Peyer's patch (tissue), 4 donors: ENCODE data around the gene GFAP. TPM values are rescaled to one million over a fixed set of nuclear protein-coding genes. Genes with fewer than 3 reads are reported as not detected.
A peak's percentile ranks its signal among the peaks of the same experiment; 100 is the strongest.

Source experiments
- DNase-seq, 3 donors: peaks; one replicate each; pipeline ENCODE4 v3.0.0-alpha.2; 2017 to 2019
- H3K27ac ChIP-seq, 4 donors: fragments of 200-600 bp; sonication (generic); one replicate each; pipeline ENCODE4 v1.5.1; 2016 to 2019
- H3K27me3 ChIP-seq, 2 donors: fragments of 200-600 bp; sonication (generic); one replicate each; pipeline ENCODE4 v1.5.1; 2019
- H3K36me3 ChIP-seq, 3 donors: fragments of 200-600 bp; sonication (generic); one replicate each; pipeline ENCODE4 v1.5.1; 2016 to 2019
- H3K4me1 ChIP-seq, 4 donors: fragments of 200-600 bp; sonication (generic); one replicate each; pipeline ENCODE4 v1.5.1; 2016 to 2019
- H3K4me3 ChIP-seq, 4 donors: fragments of 200-600 bp; sonication (generic); 1 replicate in 3 of 4; 2 replicates in 1 of 4; pipeline ENCODE4 v1.5.1; 2016 to 2019; ENCODE audit warnings: mild to moderate bottlenecking in 1 of 4
- H3K9me3 ChIP-seq, 4 donors: fragments of 200-600 bp; sonication (generic); one replicate each; pipeline ENCODE4 v1.5.1; 2016 to 2019; ENCODE audit warnings: mild to moderate bottlenecking in 1 of 4
- POLR2A ChIP-seq, 2 donors: fragments of 450-650 bp; IDR thresholded peaks; one replicate each; pipeline ENCODE4 v1.5.1; 2017; ENCODE audit warnings: antibody characterized with exemption in 2 of 2, mild to moderate bottlenecking in 2 of 2, moderate library complexity in 2 of 2
- total RNA-seq, 4 donors: library from RNA; depleted of rRNA; stranded (reverse); fragments of >200 nt; gene quantifications; one replicate each; pipeline ENCODE4 v1.1.0, GENCODE V29; 2016
- TF ChIP-seq, protein P1 (sequence below), 6 experiments: fragments of 450-650 bp in 4 of 6; fragments of 200-600 bp in 2 of 6; sonication (generic) in 1 of 6; IDR thresholded peaks; one replicate each; pipeline ENCODE4 v1.5.1; 2017 to 2019; ENCODE audit warnings: antibody characterized with exemption in 6 of 6, mild to moderate bottlenecking in 3 of 6, moderate library complexity in 1 of 6

The GFAP gene
- total RNA-seq, 4 donors from 2014 or later = not detected

DNA sequence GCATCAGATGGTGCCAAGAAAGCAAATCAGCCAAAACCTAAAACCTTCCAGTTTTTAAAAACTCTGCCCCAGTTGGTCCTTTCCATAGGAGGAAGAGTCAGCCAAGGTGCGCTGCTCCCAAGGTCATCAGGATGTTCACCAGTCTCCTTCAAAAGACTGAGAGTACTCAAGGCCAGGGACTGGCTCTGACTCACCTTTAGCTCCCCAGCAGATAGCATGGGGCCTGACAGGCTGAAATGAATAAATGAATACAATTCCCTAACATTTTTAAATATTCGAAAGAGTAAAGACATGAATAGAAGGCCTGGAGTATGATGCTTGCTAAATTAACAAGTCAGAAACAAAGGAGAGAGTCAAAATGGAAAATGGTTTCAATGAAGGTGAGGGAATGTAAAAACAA is 35.2 kb downstream of the GFAP start:
- H3K9me3 ChIP-seq = no peaks in the 10 kb centered on the region
- no peaks in the 10 kb centered on the region for H3K4me1 ChIP-seq
- no peaks in the 10 kb centered on the region for H3K27me3 ChIP-seq
- TF ChIP-seq POLR2A (IDR thresholded peaks at IDR 0.05) = no peak
- TF ChIP-seq, protein P1, sequence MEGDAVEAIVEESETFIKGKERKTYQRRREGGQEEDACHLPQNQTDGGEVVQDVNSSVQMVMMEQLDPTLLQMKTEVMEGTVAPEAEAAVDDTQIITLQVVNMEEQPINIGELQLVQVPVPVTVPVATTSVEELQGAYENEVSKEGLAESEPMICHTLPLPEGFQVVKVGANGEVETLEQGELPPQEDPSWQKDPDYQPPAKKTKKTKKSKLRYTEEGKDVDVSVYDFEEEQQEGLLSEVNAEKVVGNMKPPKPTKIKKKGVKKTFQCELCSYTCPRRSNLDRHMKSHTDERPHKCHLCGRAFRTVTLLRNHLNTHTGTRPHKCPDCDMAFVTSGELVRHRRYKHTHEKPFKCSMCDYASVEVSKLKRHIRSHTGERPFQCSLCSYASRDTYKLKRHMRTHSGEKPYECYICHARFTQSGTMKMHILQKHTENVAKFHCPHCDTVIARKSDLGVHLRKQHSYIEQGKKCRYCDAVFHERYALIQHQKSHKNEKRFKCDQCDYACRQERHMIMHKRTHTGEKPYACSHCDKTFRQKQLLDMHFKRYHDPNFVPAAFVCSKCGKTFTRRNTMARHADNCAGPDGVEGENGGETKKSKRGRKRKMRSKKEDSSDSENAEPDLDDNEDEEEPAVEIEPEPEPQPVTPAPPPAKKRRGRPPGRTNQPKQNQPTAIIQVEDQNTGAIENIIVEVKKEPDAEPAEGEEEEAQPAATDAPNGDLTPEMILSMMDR (IDR thresholded peaks at IDR 0.05) = no peak
- DNase-seq = no peak
- no peak overlapping the region for H3K4me3 ChIP-seq
- H3K27ac ChIP-seq = no peak overlapping the region
- H3K36me3 ChIP-seq = peaks cover 0 to 91% (median 0%) of the 10 kb centered on the region in 3 donors

DNA sequence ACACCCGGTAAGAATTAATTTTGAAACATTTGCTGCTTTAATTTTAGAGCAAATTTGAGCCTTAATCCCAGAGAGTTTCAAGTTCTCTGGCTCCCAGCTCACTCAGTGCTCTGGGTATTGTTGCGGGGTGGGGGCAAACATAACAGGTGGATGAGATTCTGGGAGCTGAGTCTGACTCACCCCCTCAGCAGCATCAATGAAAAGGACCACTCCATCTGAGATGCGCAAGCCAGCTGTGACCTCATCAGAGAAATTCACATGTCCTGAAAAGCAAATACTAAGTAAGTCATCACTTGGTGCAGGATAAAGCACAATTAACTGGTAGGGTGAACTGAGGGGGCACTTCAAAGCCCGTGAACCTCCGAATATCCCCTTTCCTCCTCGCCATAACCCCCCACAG is 35.9 kb downstream of the GFAP start:
- Histone ChIP-seq H3K4me3 (no peak overlapping the region), H3K27ac (no peak overlapping the region), H3K27me3 (no peaks in the 10 kb centered on the region), H3K9me3 (no peaks in the 10 kb centered on the region), H3K4me1 (no peaks in the 10 kb centered on the region), H3K36me3 (peaks cover 0 to 91% (median 0%) of the 10 kb centered on the region in 3 donors)
- DNase-seq = no peak
- TF ChIP-seq, protein P1 (IDR thresholded peaks at IDR 0.05) = no peak
- TF ChIP-seq POLR2A (IDR thresholded peaks at IDR 0.05) = no peak

DNA sequence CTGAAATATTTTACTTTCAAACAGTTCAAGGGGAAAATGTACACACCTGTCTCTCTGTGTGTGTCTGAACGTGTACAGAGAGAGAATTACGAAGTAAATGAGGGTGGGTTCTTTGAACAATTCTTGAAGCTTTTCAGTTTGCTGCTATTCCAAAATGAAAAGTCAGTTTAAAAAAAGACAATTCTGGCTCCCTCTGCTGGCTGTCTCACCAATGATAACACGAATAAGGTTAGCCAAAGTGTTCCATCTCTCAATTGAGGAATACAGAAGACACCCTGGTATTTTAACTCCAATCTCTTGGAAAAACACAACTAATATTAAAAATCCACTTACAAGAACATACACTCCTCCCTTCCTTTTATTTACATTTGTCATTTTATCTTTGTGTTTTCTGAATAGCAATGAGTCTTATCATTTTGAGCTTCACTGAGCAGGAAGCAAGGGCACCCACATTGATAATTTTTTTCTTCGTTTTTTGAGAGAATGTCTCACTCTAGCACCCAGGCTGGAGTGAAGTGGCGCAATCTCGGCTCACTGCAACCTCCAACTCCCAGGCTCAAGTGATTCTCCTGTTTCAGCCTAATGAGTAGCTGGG is 36.6 kb downstream of the GFAP start:
- TF ChIP-seq, protein P1 (IDR thresholded peaks at IDR 0.05) = peak in 5 of 6 experiments; percentile 12 to 47 (median 43)
- TF ChIP-seq POLR2A (IDR thresholded peaks at IDR 0.05) = no peak
- Histone ChIP-seq H3K27ac (no peak overlapping the region), H3K36me3 (peaks cover 0 to 88% (median 0%) of the 10 kb centered on the region in 3 donors), H3K4me3 (no peak overlapping the region), H3K27me3 (no peaks in the 10 kb centered on the region), H3K4me1 (no peaks in the 10 kb centered on the region), H3K9me3 (no peaks in the 10 kb centered on the region)
- DNase-seq = peak in 1 of 3 donors; percentile 61

DNA sequence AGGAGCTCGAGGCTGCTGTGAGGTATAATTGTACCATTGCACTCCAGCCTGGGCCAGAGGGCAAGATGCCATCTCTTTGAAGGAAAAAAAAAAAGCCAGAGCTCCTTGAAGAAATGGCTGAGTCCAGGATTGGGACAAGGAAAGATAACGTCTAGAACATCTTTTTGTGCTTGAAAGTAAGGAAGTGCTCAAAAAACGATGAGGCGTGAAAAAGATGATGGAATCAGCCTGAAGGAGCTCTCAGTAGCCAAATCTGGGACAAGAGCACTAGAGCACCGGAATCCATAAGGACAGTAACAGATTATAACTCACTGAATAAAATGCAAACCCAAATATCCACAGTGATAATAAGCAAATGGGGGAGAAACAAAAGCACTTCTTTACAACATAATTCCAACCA is 38.2 kb downstream of the GFAP start:
- Histone ChIP-seq H3K36me3 (peaks cover 0 to 86% (median 0%) of the 10 kb centered on the region in 3 donors), H3K27me3 (no peaks in the 10 kb centered on the region), H3K4me1 (no peaks in the 10 kb centered on the region)

DNA sequence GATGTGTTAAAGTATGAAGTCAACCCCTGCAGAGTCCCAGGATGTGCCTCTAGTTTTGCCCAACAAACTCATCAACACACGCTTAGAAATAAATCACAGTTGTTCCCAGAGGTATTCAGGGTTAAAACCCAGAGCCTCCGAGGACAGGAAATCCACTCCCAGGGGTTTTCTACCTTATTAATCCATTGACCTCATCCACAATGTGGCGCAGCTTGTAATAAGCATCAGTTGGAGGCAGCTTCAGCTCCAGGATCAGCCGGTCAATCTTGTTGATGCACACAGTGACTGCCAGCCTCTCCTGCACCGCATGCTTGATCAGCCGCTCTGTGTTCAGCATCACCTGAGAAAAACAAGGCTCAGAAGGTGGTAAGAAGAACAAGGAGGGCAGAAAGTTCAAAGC is 39.5 kb downstream of the GFAP start:
- no peak for DNase-seq
- TF ChIP-seq, protein P1 (IDR thresholded peaks at IDR 0.05) = no peak
- no peak for TF ChIP-seq POLR2A (IDR thresholded peaks at IDR 0.05)
- Histone ChIP-seq H3K27ac (no peak overlapping the region), H3K4me1 (no peaks in the 10 kb centered on the region), H3K4me3 (no peak overlapping the region), H3K9me3 (no peaks in the 10 kb centered on the region), H3K27me3 (no peaks in the 10 kb centered on the region), H3K36me3 (peaks cover 0 to 87% (median 0%) of the 10 kb centered on the region in 3 donors)

More for the DNA sequence above, 38.2 kb downstream of the GFAP start:
- TF ChIP-seq POLR2A (IDR thresholded peaks at IDR 0.05) = no peak
- TF ChIP-seq, protein P1 (IDR thresholded peaks at IDR 0.05) = no peak
- no peak overlapping the region for H3K4me3 ChIP-seq
- H3K27ac ChIP-seq = no peak overlapping the region
- no peak for DNase-seq
- H3K9me3 ChIP-seq = no peaks in the 10 kb centered on the region
